ENCODE measurements around the gene EPB41L2. TPM values are rescaled to one million over a fixed set of nuclear protein-coding genes. Genes with fewer than 3 reads are reported as not detected.

The EPB41L2 gene
- total and polyA plus RNA-seq, 2 experiments from 2014 or later: 76.2 to 91.7 TPM

- TF ChIP-seq, protein P1, sequence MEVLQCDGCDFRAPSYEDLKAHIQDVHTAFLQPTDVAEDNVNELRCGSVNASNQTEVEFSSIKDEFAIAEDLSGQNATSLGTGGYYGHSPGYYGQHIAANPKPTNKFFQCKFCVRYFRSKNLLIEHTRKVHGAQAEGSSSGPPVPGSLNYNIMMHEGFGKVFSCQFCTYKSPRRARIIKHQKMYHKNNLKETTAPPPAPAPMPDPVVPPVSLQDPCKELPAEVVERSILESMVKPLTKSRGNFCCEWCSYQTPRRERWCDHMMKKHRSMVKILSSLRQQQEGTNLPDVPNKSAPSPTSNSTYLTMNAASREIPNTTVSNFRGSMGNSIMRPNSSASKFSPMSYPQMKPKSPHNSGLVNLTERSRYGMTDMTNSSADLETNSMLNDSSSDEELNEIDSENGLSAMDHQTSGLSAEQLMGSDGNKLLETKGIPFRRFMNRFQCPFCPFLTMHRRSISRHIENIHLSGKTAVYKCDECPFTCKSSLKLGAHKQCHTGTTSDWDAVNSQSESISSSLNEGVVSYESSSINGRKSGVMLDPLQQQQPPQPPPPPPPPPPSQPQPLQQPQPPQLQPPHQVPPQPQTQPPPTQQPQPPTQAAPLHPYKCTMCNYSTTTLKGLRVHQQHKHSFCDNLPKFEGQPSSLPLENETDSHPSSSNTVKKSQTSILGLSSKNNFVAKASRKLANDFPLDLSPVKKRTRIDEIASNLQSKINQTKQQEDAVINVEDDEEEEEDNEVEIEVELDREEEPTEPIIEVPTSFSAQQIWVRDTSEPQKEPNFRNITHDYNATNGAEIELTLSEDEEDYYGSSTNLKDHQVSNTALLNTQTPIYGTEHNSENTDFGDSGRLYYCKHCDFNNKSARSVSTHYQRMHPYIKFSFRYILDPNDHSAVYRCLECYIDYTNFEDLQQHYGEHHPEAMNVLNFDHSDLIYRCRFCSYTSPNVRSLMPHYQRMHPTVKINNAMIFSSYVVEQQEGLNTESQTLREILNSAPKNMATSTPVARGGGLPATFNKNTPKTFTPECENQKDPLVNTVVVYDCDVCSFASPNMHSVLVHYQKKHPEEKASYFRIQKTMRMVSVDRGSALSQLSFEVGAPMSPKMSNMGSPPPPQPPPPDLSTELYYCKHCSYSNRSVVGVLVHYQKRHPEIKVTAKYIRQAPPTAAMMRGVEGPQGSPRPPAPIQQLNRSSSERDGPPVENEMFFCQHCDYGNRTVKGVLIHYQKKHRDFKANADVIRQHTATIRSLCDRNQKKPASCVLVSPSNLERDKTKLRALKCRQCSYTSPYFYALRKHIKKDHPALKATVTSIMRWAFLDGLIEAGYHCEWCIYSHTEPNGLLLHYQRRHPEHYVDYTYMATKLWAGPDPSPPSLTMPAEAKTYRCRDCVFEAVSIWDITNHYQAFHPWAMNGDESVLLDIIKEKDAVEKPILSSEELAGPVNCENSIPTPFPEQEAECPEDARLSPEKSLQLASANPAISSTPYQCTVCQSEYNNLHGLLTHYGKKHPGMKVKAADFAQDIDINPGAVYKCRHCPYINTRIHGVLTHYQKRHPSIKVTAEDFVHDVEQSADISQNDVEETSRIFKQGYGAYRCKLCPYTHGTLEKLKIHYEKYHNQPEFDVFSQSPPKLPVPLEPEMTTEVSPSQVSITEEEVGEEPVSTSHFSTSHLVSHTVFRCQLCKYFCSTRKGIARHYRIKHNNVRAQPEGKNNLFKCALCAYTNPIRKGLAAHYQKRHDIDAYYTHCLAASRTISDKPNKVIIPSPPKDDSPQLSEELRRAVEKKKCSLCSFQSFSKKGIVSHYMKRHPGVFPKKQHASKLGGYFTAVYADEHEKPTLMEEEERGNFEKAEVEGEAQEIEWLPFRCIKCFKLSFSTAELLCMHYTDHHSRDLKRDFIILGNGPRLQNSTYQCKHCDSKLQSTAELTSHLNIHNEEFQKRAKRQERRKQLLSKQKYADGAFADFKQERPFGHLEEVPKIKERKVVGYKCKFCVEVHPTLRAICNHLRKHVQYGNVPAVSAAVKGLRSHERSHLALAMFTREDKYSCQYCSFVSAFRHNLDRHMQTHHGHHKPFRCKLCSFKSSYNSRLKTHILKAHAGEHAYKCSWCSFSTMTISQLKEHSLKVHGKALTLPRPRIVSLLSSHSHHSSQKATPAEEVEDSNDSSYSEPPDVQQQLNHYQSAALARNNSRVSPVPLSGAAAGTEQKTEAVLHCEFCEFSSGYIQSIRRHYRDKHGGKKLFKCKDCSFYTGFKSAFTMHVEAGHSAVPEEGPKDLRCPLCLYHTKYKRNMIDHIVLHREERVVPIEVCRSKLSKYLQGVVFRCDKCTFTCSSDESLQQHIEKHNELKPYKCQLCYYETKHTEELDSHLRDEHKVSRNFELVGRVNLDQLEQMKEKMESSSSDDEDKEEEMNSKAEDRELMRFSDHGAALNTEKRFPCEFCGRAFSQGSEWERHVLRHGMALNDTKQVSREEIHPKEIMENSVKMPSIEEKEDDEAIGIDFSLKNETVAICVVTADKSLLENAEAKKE (CRISPR knock-in tag; IDR thresholded peaks at IDR 0.05): no peak
- TF ChIP-seq, protein P2, sequence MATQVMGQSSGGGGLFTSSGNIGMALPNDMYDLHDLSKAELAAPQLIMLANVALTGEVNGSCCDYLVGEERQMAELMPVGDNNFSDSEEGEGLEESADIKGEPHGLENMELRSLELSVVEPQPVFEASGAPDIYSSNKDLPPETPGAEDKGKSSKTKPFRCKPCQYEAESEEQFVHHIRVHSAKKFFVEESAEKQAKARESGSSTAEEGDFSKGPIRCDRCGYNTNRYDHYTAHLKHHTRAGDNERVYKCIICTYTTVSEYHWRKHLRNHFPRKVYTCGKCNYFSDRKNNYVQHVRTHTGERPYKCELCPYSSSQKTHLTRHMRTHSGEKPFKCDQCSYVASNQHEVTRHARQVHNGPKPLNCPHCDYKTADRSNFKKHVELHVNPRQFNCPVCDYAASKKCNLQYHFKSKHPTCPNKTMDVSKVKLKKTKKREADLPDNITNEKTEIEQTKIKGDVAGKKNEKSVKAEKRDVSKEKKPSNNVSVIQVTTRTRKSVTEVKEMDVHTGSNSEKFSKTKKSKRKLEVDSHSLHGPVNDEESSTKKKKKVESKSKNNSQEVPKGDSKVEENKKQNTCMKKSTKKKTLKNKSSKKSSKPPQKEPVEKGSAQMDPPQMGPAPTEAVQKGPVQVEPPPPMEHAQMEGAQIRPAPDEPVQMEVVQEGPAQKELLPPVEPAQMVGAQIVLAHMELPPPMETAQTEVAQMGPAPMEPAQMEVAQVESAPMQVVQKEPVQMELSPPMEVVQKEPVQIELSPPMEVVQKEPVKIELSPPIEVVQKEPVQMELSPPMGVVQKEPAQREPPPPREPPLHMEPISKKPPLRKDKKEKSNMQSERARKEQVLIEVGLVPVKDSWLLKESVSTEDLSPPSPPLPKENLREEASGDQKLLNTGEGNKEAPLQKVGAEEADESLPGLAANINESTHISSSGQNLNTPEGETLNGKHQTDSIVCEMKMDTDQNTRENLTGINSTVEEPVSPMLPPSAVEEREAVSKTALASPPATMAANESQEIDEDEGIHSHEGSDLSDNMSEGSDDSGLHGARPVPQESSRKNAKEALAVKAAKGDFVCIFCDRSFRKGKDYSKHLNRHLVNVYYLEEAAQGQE (IDR thresholded peaks at IDR 0.05; ENCODE audit: unreplicated experiment): no peak
Observed at GRCh38 chr6:130982941-130983456, 80.0 kb downstream of the EPB41L2 start (continued).

DNA sequence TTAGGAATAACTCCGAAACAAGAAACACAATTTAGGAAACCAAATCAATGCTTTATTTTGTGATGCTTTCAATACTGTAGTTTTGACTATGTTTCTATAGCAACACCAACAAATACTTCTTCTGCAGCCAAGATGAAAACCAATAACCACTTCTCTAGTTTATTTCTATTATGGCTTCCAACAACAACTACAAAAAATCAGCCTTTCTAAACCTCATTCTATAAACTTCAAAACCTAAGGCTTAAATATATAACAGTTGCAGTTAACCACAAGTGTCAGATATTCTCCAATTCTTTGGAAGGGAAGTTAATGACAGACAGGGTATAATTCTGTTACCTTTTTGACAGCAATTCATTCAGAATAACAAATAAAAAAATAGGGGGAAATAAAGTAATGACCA lies 80.9 kb downstream of the EPB41L2 start:
- Mint-ChIP-seq H3K9me3 (peaks cover 22% of the 10 kb centered on the region), H3K4me1 (peaks cover 16% of the 10 kb centered on the region), H3K27ac (no peak overlapping the region), H3K27me3 (ENCODE audit: insufficient read depth, low read depth, poor library complexity) (no peaks in the 10 kb centered on the region), H3K4me3 (no peak overlapping the region), H3K36me3 (ENCODE audit: low read depth) (peaks cover 24% of the 10 kb centered on the region)
- no peak overlapping the region for H3K4me3 ChIP-seq
- H3K4me1 ChIP-seq (ENCODE audit: insufficient read depth): peaks cover 8% of the 10 kb centered on the region; the same call in 1 of the 2 replicates
- H3K36me3 ChIP-seq (ENCODE audit: insufficient read depth): peaks cover 8% of the 10 kb centered on the region; the same call in 1 of the 2 replicates
- H3K9me2 ChIP-seq (ENCODE audit: insufficient read depth): no peaks in the 10 kb centered on the region
- H3K27ac ChIP-seq (ENCODE audit: low read depth): no peak overlapping the region
- H3K4me2 ChIP-seq: no peak overlapping the region
- H3K79me2 ChIP-seq (replicated peaks; ENCODE audit: insufficient read depth): peaks cover 51% of the 10 kb centered on the region
- no peak overlapping the region for H2AFZ ChIP-seq
- ATAC-seq: no peak
- no peaks in the 10 kb centered on the region for H4K20me1 ChIP-seq (replicated peaks; ENCODE audit: insufficient read depth)
- no peaks in the 10 kb centered on the region for H3K27me3 ChIP-seq (ENCODE audit: insufficient read depth)
- no peak for DNase-seq (ENCODE audit: low spot score)
- no peaks in the 10 kb centered on the region for H3F3A ChIP-seq (replicated peaks; ENCODE audit: low read depth)
- no peak for TF ChIP-seq EZH2phosphoT487 (IDR thresholded peaks at IDR 0.05; ENCODE audit: unreplicated experiment)
- TF ChIP-seq, protein P1 (CRISPR knock-in tag; IDR thresholded peaks at IDR 0.05): no peak
- TF ChIP-seq STAT1 (IDR thresholded peaks at IDR 0.05; ENCODE audit: unreplicated experiment): no peak

Data from GM23338 (cell line).